ENCODE data around the gene SETD1B.

DNA sequence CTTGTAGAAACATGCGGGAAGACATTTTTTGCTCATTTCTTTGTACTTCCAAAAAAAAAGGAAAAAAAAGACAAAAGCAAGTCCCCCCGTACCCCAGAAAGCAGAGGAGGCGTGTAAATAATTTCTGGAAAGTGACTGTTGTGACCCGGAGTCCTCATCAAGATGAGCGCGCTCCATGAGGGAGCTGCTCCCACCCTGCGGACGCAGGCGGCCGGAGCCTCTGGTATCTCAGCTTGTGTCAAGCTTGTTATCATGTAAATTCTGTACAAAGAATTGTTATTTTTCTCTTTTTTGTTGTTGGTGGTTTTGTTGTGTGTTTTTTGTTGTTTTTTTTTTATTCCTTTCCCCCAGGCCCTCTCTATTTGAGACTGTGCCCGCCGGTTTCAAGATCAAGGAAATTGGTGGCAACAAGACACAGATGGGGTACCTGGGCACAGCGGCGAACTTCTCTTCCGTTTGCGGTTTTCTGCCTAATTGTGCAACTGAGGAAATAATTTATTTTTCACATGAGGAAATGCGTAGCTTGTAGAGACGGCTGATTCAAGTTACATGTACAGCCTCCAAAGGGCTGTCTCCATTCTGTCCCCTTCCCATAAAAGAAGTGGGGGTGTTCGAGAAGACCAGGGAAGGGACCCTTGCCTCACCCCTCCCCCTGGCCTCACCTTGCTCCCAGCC lies 27.9 kb downstream of the SETD1B start:
- TF ChIP-seq SMC3 (IDR thresholded peaks at IDR 0.05; ENCODE audit: low read depth, low read length), result no peak
- TF ChIP-seq, protein P1, sequence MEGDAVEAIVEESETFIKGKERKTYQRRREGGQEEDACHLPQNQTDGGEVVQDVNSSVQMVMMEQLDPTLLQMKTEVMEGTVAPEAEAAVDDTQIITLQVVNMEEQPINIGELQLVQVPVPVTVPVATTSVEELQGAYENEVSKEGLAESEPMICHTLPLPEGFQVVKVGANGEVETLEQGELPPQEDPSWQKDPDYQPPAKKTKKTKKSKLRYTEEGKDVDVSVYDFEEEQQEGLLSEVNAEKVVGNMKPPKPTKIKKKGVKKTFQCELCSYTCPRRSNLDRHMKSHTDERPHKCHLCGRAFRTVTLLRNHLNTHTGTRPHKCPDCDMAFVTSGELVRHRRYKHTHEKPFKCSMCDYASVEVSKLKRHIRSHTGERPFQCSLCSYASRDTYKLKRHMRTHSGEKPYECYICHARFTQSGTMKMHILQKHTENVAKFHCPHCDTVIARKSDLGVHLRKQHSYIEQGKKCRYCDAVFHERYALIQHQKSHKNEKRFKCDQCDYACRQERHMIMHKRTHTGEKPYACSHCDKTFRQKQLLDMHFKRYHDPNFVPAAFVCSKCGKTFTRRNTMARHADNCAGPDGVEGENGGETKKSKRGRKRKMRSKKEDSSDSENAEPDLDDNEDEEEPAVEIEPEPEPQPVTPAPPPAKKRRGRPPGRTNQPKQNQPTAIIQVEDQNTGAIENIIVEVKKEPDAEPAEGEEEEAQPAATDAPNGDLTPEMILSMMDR (conservative IDR thresholded peaks at IDR 0.05; ENCODE audit: low read depth, low read length), result no peak
- TF ChIP-seq RAD21 (IDR thresholded peaks at IDR 0.05; ENCODE audit: low read length), result no peak
- TF ChIP-seq POLR2A (IDR thresholded peaks at IDR 0.05; ENCODE audit: low read depth, low read length), result no peak
- no peak for TF ChIP-seq RCOR1 (IDR thresholded peaks at IDR 0.05; ENCODE audit: insufficient replicate concordance, low read length)
- TF ChIP-seq, protein P2, sequence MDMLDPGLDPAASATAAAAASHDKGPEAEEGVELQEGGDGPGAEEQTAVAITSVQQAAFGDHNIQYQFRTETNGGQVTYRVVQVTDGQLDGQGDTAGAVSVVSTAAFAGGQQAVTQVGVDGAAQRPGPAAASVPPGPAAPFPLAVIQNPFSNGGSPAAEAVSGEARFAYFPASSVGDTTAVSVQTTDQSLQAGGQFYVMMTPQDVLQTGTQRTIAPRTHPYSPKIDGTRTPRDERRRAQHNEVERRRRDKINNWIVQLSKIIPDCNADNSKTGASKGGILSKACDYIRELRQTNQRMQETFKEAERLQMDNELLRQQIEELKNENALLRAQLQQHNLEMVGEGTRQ (IDR thresholded peaks at IDR 0.05; ENCODE audit: low read depth, low read length), result no peak
- TF ChIP-seq RFX5 (IDR thresholded peaks at IDR 0.05; ENCODE audit: low read depth, low read length), result no peak
- no peak for TF ChIP-seq MXI1 (IDR thresholded peaks at IDR 0.05; ENCODE audit: borderline replicate concordance, low read depth, low read length)
- TF ChIP-seq CEBPB (IDR thresholded peaks at IDR 0.05; ENCODE audit: low read depth, low read length), result no peak
- TF ChIP-seq CHD1 (IDR thresholded peaks at IDR 0.05; ENCODE audit: low read depth, low read length), result no peak
- no peak for TF ChIP-seq MAFK (IDR thresholded peaks at IDR 0.05; ENCODE audit: low read depth, low read length)
- TF ChIP-seq BHLHE40 (IDR thresholded peaks at IDR 0.05; ENCODE audit: low read depth, low read length), result no peak

All from IMR-90 (cell line).